ENCODE data around the gene TERT. TPM values are rescaled to one million over a fixed set of nuclear protein-coding genes. Genes with fewer than 3 reads are reported as not detected.

The TERT gene
- total and polyA plus RNA-seq, 2 of the 8 experiments (the other 6 are each of a cell fraction or from before 2014, with no cell fraction given): 13.1 to 23.1 TPM

DNA sequence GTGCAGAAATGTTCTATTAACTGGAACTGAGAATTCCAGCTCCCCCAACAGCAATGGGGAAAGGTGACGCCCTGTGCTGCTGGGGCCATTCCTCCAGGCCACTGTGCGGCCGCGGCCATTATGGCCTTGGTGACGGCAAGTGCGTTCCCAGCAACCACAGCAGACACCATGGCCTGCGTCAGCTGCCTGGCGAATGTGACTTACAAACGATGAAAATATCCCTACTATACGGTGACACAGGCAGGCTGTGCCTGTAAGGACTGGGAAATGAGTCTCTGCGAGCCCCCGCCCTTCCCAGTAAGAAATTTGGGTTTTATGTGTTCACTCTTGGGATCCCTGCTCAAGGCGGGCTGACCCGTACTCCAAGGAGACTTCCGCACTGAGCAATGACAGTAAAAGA lies 29.4 kb upstream of the TERT start (continued):
- TF ChIP-seq HDAC2 (IDR thresholded peaks at IDR 0.05; ENCODE audit: borderline replicate concordance in 1 of 2, low read depth in 2 of 2, low read length in 2 of 2) (no peak), MAFK (IDR thresholded peaks at IDR 0.05; ENCODE audit: low read depth, low read length) (no peak)
